Tibial nerve (tissue), 3 donors: ENCODE data around the gene MYO18B.

Experiments used
- POLR2A ChIP-seq, 2 donors: fragments of 450-650 bp; IDR thresholded peaks; one replicate each; pipeline ENCODE4 v1.6.1; 2017; ENCODE audit warnings: antibody characterized with exemption in 2 of 2, mild to moderate bottlenecking in 2 of 2, moderate library complexity in 2 of 2
- TF ChIP-seq, protein P1 (sequence below), 5 experiments: fragments of 200-600 bp in 3 of 5; fragments of 450-650 bp in 2 of 5; sonication (generic) in 3 of 5; IDR thresholded peaks; one replicate each; pipeline ENCODE4 v1.5.1; 2016 to 2019; ENCODE audit warnings: antibody characterized with exemption in 5 of 5, mild to moderate bottlenecking in 3 of 5, moderate library complexity in 2 of 5

GRCh38 chr22:25749420-25750169, 7.6 kb downstream of the MYO18B start:
- TF ChIP-seq, protein P1, sequence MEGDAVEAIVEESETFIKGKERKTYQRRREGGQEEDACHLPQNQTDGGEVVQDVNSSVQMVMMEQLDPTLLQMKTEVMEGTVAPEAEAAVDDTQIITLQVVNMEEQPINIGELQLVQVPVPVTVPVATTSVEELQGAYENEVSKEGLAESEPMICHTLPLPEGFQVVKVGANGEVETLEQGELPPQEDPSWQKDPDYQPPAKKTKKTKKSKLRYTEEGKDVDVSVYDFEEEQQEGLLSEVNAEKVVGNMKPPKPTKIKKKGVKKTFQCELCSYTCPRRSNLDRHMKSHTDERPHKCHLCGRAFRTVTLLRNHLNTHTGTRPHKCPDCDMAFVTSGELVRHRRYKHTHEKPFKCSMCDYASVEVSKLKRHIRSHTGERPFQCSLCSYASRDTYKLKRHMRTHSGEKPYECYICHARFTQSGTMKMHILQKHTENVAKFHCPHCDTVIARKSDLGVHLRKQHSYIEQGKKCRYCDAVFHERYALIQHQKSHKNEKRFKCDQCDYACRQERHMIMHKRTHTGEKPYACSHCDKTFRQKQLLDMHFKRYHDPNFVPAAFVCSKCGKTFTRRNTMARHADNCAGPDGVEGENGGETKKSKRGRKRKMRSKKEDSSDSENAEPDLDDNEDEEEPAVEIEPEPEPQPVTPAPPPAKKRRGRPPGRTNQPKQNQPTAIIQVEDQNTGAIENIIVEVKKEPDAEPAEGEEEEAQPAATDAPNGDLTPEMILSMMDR (IDR thresholded peaks at IDR 0.05), result no peak
- no peak for TF ChIP-seq POLR2A (IDR thresholded peaks at IDR 0.05)
